NCI-H446 (cell line): ENCODE results near the gene LSG1.
"Not testable (repeated sequence)": the region's sequence is repeated elsewhere in the genome, so short reads cannot be mapped to it uniquely, and the experiment has no call there.

Source experiments
- DNase-seq, 2 experiments: peaks; one replicate each; lab custom pipeline; 2025; lab: John Stamatoyannopoulos, UW

The LSG1 gene

GRCh38 chr3:194617143-194617671, 54.8 kb downstream of the LSG1 start:
- DNase-seq = no peak

DNA sequence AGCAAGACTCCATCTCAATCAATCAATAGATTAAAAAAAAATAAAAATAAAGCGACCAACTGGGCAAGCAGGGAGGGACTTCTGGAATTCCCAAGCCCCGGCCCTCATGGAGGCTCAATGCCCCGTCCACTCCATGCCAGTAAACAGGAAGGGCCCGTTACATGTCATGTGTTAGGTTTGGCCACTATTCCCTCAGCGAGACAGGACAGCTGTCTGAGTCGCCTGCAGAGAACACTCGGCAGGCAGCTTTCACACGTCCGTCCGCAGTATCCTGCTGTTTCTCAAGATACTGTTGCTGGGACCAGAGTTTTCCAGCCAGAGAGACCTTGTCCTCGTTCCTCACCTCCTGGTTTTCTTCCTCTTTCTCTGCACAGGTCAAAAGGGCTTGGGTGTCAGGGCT, 56.8 kb downstream of the LSG1 start:
- DNase-seq = no peak

- no peak for DNase-seq
Observed at GRCh38 chr3:194612221-194612620, 59.8 kb downstream of the LSG1 start.

- DNase-seq = no peak
Observed at GRCh38 chr3:194610689-194611088, 61.3 kb downstream of the LSG1 start.

GRCh38 chr3:194609601-194610000, 62.4 kb downstream of the LSG1 start:
- DNase-seq = no peak

DNA sequence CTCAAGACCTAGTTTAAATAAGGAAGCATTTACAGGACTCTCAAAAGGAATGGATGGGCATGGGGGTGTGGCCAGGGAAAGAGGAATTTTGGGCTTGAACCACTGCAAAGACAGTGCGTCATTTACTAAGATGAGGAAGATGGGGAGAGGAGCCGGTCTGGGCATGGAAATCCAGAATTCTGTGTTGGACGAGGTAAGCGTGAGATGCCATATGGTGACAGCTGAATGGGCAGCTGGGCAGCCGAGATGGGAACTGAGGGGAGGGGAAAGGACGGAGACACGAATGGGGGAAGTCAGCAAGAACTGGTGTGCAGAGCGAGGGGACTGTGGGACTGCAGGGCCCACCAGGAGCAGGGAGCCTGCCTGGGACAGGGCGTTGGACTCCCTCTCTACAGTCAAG, 63.0 kb downstream of the LSG1 start:
- no peak for DNase-seq

GRCh38 chr3:194607592-194608389, 64.2 kb downstream of the LSG1 start:
- no peak for DNase-seq

GRCh38 chr3:194606941-194607340, 65.0 kb downstream of the LSG1 start:
- DNase-seq = no peak

- DNase-seq = no peak
Observed at GRCh38 chr3:194606163-194606562, 65.8 kb downstream of the LSG1 start.

DNA sequence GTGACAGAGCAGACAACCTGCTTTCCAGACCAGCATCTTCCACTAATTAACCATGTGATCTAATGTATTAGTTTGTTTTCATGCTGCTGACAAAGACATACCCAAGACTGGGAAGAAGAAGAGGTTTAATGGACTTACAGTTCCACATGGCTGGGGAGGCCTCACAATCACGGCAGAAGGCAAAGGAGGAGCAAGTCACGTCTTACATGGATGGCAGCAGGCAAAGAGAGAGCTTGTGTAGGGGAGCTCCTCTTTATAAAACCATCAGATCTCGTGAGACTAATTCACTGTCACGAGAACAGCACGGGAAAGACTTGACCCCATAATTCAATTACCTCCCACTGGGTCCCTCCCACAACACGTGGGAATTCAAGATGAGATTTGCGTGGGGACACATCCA, 66.7 kb downstream of the LSG1 start:
- not testable (repeated sequence) for DNase-seq

DNA sequence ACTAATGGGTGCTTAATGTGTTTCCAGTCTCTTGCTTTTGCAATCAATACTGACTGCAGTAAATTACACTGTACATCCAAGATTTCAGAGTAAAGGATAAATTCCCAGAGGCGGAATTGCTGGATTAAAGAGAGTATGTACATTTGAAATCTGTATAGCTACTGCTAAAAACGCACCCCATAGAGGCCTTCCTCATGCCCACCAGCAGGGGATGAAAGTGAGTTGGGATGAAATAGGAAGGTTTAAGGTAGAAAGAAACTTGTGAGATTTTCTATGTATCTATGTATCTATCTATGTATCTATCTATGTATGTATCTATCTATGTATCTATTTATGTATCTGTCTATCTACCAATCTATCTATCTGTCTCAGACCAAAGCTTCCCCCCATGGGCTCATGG, 67.2 kb downstream of the LSG1 start:
- no peak for DNase-seq

DNA sequence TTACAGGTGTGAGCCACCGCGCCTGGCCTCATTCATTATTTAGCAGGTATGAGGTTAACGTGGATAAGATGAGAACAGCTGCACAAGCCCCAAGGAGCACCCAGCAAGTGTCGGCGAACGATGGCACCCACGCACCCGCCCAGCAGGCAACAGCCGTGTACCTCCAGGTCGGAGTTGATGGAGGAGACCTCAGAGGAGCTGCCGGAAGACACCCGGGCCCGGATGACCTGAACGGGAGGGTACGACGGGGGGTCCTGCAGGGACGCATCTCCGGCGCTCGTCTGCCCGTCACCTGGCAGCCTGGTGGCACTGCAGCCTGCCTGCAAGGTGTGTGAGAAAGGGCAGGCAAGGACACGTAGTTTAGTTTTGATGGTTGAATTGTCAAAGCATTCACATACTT, 67.9 kb downstream of the LSG1 start:
- no peak for DNase-seq

GRCh38 chr3:194602669-194603171, 69.3 kb downstream of the LSG1 start:
- DNase-seq = no peak

DNA sequence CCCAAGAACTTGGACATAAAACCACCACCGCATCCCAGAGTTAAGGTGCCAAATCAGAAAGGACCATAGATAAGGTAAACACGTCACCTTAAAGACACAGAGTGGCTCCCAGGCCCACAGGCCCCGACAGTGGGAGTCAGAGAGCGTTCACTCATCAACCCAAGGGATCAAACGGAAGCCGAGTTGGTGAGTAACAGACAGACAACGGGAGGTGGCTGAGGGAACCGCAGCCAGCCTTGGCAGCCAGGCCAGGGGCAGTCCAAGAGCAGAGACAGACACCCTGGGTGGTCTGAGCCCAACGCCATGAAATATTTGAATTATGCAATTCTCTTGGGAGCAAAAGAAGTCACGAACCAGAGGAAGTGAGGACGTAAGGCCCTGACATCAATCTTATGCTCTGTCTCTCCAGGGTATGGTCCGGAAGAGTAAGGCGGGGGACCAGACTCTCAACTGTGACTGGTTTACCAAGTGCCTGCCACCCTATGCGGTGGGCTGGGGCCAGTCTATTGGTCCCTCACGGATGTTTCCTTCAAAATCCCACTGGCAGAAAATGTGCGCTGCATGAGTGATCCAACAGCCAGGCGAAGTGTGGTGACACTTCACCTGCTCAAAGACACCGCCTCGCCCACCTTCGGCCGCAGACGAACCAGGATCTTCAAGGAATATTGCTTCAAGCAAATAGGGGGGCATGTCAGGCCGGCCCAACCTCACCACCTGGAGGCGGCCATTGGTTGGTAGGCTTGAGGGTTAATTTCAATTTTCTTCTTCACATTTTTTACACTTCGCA, 73.0 kb downstream of the LSG1 start:
- DNase-seq = no peak

DNA sequence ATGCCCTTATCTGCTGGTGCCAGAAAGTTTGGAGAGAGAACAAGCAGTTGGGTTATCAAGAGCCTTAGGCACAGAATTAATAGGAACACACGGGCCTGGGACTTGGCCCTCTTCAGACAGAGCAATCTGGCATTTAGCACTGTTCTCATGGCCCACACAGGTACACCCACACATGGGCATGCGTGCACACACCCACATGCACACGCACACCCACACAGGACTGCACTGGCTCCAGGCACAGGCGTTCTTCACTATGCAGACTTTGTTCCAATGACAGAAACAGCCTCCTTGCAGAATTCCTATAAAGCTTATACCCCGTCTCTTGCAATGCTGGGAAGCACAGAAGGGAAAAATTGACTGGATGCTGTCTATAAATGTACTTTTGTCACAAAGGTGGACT, 75.1 kb downstream of the LSG1 start:
- DNase-seq = no peak

DNA sequence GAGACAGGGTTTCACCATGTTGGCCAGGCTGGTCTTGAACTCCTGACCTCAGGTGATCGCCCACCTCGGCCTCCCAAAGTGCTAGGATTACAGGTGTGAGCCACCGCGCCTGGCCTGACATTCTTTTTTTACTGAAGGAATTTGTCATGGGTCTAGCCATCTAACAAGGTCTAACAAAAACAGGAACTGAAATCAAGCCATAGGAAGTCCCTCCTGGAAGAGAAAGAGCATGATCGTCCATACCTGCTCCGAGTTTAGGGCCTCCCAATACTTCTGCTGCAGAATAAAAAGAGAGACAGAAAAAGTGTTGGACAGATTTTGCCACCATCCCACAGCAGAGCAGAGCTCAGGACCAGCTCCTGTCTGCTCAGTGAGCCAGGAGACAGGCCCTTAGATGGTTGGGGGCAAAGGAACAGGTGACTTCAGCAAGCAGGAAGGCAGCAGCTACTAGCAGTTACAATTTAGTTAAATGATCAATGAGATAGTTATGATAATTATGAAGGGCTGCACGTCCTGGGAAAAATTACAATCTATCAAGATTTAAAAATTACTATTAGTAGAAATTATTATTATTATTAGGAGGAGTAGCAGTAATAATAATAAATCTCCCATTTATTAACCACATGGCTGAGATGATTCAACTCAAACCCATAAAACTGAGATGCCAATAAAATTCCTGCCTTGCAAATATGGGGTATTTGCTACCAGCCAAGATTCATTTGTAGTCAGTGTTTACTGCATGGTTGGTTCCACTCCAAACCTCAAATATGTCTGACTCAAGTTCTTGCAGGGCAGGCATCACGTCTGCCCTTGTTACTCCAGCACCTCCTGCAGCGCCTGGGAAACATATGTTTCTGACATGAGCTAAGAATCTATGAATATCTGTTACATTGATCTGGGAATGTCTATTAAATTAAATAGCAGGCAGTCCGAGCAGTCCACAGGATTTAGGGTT, 78.9 kb downstream of the LSG1 start:
- peak in 1 of 2 experiments; percentile 43 for DNase-seq
